BLaER1 treated with 17β-estradiol and CSF1 and Interleukin-3, amounts not matched to agents 10 nM and 100 nM (cell line): ENCODE results near the gene SLC5A2.

Source experiments
- H3K27ac ChIP-seq, 11 experiments: shearing (Covaris generic); formaldehyde crosslinking; 2 replicates each; pipeline ENCODE4 v1.8.1; 2022
- H3K27me3 ChIP-seq, 11 experiments: shearing (Covaris generic); formaldehyde crosslinking; 2 replicates each; pipeline ENCODE4 v1.8.1; 2022
- H3K36me3 ChIP-seq, 11 experiments: shearing (Covaris generic); formaldehyde crosslinking; 2 replicates each; pipeline ENCODE4 v1.8.1; 2022
- H3K4me1 ChIP-seq, 10 experiments: shearing (Covaris generic); formaldehyde crosslinking; 2 replicates each; pipeline ENCODE4 v1.8.1; 2022
- H3K4me2 ChIP-seq, 11 experiments: shearing (Covaris generic); formaldehyde crosslinking; 2 replicates each; pipeline ENCODE4 v1.8.1; 2022
- H3K4me3 ChIP-seq, 10 experiments: shearing (Covaris generic); formaldehyde crosslinking; 2 replicates each; pipeline ENCODE4 v1.8.1; 2022
- H3K9ac ChIP-seq, 11 experiments: shearing (Covaris generic); formaldehyde crosslinking; 2 replicates each; pipeline ENCODE4 v1.8.1; 2022
- H3K9me3 ChIP-seq, 11 experiments: shearing (Covaris generic); formaldehyde crosslinking; replicated peaks in 1 of 11; 2 replicates each; pipeline ENCODE4 v1.8.1; 2022
- H4K20me1 ChIP-seq, 11 experiments: shearing (Covaris generic); formaldehyde crosslinking; 2 replicates each; pipeline ENCODE4 v1.8.1; 2022
- Cebpa-rat ChIP-seq, 11 experiments: shearing (Covaris generic); IDR thresholded peaks; 2 replicates each; pipeline ENCODE4 v1.8.1; 2022

Gene SLC5A2

DNA sequence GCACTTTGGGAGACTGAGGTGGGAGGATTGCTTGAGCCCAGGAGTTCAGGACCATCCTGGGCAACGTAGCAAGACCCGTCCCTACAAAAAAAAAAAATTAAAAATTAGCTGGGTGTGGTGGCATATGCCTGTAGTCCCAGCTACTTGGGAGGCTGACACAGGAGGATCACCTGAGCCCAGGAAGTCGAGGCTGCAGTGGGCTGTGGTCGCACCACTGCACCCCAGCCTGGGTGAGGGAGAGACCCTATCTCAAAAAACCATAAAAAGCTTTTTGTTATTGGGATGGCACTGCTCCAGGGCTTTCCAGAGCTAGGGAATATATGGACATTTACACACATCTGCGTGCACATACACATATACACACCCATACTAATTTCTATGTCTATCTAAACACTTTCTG is 31.7 kb upstream of the SLC5A2 start:
- peak overlapping the region in 4 of 11 experiments; percentile 5 to 43 (median 24); a peak in 3 of 22 replicates for H3K4me2 ChIP-seq
- peaks cover 27 to 51% (median 45%) of the 10 kb centered on the region in 10 experiments for H3K4me1 ChIP-seq
- TF ChIP-seq Cebpa-rat (IDR thresholded peaks at IDR 0.05) = no peak
- H3K9ac ChIP-seq = no peak overlapping the region
- H3K36me3 ChIP-seq = peaks cover 0 to 10% (median 0%) of the 10 kb centered on the region in 11 experiments; a peak in 5 of 22 replicates
- peaks cover 13 to 56% (median 47%) of the 10 kb centered on the region in 11 experiments; a peak in 21 of 22 replicates for H4K20me1 ChIP-seq
- H3K27ac ChIP-seq = no peak overlapping the region
- H3K27me3 ChIP-seq = no peaks in the 10 kb centered on the region
- H3K9me3 ChIP-seq = peaks cover 2 to 5% (median 4%) of the 10 kb centered on the region in 11 experiments
- no peak overlapping the region for H3K4me3 ChIP-seq

DNA sequence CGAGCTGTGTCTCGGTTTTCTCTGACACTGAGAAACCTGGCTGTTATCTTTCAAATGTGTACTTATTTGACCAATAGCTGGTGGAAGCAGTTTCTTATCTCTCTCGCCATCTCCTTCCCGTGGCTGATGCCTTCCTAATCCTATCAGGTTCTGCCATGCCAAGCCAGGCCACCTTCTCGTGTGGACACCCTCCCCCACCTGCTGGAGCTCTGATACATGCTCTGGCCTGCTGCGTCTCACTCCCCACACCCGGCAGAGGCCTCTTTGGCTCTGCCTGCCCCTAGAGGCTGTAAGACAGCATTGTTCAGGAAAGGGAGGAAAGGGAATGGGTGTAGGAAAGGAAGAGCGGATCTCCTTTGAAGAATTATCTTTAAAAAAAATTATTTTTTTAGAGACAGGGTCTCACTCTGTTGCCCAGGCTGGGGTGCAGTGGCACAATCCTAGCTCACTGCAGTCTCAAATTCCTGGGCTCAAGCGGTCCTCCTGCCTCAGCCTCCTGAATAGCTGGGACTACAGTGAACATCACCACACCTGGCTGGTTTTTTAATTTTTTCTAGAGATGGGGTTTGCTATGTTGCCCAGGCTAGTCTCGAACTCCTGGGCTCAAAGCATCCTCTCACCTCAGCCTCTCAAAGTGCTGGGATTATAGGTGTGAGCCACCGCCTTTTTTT is 31.1 kb upstream of the SLC5A2 start:
- peak overlapping the region in 2 of 11 experiments; percentile 37 to 47; a peak in 1 of 22 replicates for H3K9ac ChIP-seq
- no peak overlapping the region for H3K27ac ChIP-seq

DNA sequence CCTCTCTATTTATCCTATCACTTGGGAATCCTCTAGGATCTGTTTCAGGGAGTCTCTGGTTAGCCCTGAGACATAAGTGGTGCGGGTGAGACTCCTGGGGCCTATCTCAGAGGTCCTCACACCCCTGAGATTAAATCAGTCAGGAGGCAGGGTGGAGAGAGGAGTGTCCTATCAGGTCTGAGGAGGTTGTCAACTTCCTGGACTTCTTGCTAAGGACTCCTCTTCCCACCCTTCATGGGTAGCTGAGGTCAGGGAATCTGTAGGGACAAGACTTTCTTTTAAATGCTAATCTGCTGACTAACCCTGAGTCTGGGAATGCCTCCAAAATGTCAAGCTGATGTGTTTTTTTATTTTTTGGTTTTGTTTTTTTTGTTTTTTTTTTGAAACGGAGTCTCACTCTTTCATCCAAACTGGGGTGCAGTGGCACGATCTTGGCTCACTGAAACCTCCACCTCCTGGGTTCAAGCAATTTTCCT is 30.3 kb upstream of the SLC5A2 start:
- no peak for TF ChIP-seq Cebpa-rat (IDR thresholded peaks at IDR 0.05)
- Histone ChIP-seq H3K4me2 (peak overlapping the region in 5 of 11 experiments; percentile 4 to 99 (median 32); a peak in 6 of 22 replicates), H3K9ac (peak overlapping the region in 4 of 11 experiments; percentile 9 to 47 (median 34); a peak in 4 of 22 replicates), H3K4me1 (peaks cover 42 to 66% (median 60%) of the 10 kb centered on the region in 10 experiments), H4K20me1 (peaks cover 27 to 70% (median 61%) of the 10 kb centered on the region in 11 experiments; a peak in 21 of 22 replicates), H3K27ac (peak overlapping the region in 5 of 11 experiments; percentile 1 to 47 (median 15); a peak in 5 of 22 replicates), H3K4me3 (no peak overlapping the region), H3K27me3 (no peaks in the 10 kb centered on the region), H3K9me3 (no peaks in the 10 kb centered on the region), H3K36me3 (peaks cover 0 to 20% (median 0%) of the 10 kb centered on the region in 11 experiments; a peak in 5 of 22 replicates)

More for the DNA sequence above, 31.1 kb upstream of the SLC5A2 start:
- H3K9me3 ChIP-seq = no peaks in the 10 kb centered on the region
- peak overlapping the region in 8 of 11 experiments; percentile 5 to 97 (median 34); a peak in 12 of 22 replicates for H3K4me2 ChIP-seq
- H3K4me3 ChIP-seq = no peak overlapping the region
- peaks cover 33 to 57% (median 51%) of the 10 kb centered on the region in 10 experiments for H3K4me1 ChIP-seq
- no peak for TF ChIP-seq Cebpa-rat (IDR thresholded peaks at IDR 0.05)
- no peaks in the 10 kb centered on the region for H3K27me3 ChIP-seq
- peaks cover 18 to 62% (median 53%) of the 10 kb centered on the region in 11 experiments; a peak in 21 of 22 replicates for H4K20me1 ChIP-seq
- peaks cover 0 to 13% (median 0%) of the 10 kb centered on the region in 11 experiments; a peak in 5 of 22 replicates for H3K36me3 ChIP-seq

DNA sequence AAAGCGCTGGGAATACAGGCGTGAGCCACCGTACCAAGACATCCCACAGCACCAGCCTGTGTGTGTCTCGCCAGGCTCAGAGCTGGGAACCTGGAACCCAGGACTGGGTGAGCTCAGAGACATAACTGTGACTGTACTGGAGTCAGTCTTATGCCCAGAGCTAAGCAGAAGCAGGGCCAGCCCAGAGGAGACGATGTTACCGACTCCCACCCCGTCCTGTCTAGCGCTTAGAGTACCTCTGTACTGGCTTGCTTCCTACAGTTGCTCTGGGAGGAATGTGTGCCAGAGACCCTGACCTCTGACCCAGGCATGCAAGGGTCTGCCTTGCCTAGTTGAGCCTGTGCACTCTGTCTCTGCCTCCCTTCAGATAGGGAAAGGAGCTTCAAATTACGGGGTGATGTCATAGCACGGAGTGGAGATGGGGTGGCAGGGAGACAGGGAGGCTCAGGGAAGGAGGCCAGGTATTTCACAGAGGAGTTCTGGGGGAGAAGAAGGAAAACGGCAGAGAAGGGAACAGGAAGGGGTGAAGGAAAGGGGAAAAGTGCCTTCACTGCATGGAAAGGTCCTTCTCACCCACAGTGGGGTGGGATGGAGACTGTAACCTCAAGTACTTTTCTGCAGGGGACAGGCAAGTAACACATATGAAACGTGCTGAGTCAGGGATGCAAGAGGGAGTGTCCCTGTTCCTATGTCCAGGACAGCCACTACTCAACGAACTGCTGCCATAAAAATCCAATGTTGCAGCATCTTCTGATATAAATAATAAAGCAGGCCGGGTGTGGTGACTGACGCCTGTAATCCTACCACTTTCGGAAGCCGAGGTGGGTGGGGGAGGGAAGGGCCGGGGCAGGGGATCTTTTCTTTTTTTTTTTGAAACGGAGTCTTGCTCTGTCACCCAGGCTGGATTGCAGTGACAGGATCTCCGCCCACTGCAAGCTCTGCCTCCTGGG is 29.4 kb upstream of the SLC5A2 start:
- Histone ChIP-seq H3K4me2 (peak overlapping the region in 5 of 11 experiments; percentile 36 to 99 (median 97); a peak in 10 of 22 replicates), H3K9me3 (no peaks in the 10 kb centered on the region), H3K4me3 (no peak overlapping the region), H4K20me1 (peaks cover 32 to 77% (median 69%) of the 10 kb centered on the region in 11 experiments; a peak in 21 of 22 replicates), H3K9ac (peak overlapping the region in 5 of 11 experiments; percentile 1 to 47 (median 35); a peak in 4 of 22 replicates), H3K27me3 (no peaks in the 10 kb centered on the region), H3K27ac (peak overlapping the region in 9 of 11 experiments; percentile 8 to 54 (median 18); a peak in 9 of 22 replicates), H3K36me3 (peaks cover 0 to 20% (median 0%) of the 10 kb centered on the region in 11 experiments; a peak in 5 of 22 replicates), H3K4me1 (peaks cover 49 to 69% (median 64%) of the 10 kb centered on the region in 10 experiments)
- no peak for TF ChIP-seq Cebpa-rat (IDR thresholded peaks at IDR 0.05)

- H3K4me3 ChIP-seq = peak overlapping the region in 1 of 10 experiments; percentile 3; a peak in 1 of 20 replicates
- H3K27ac ChIP-seq = peak overlapping the region in 1 of 11 experiments; percentile 8; a peak in 1 of 22 replicates
- peak overlapping the region in 6 of 11 experiments; percentile 2 to 40 (median 15); a peak in 4 of 22 replicates for H3K9ac ChIP-seq
- H3K36me3 ChIP-seq = peaks cover 0 to 20% (median 0%) of the 10 kb centered on the region in 11 experiments; a peak in 5 of 22 replicates
- TF ChIP-seq Cebpa-rat (IDR thresholded peaks at IDR 0.05) = no peak
- no peaks in the 10 kb centered on the region for H3K27me3 ChIP-seq
- no peaks in the 10 kb centered on the region for H3K9me3 ChIP-seq
- H3K4me1 ChIP-seq = peaks cover 57 to 77% (median 72%) of the 10 kb centered on the region in 10 experiments
- peaks cover 32 to 86% (median 69%) of the 10 kb centered on the region in 11 experiments; a peak in 21 of 22 replicates for H4K20me1 ChIP-seq
- peak overlapping the region; percentile 87 to 100 (median 97) for H3K4me2 ChIP-seq
Observed at GRCh38 chr16:31455601-31456314, 27.2 kb upstream of the SLC5A2 start.

DNA sequence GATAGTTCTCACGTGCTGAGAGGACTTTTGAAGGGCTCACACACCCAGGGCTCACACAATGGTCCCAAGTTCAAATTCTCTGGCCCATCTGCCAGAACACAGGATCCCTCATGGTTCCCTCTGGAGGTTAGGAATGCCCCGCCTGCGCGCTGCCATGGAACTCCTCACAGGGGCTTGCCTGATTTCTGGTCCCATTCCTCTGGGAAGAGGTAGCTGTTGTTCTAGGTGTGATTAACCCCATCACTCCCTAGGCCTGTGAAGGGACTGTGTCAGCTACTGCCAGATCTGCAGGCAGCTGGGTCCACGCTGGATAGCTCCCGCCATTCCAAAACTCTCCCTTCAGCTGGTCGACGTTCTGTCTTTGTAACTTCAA is 25.9 kb upstream of the SLC5A2 start:
- H3K4me3 ChIP-seq = peak overlapping the region; percentile 71 to 89 (median 80); a peak in 18 of 20 replicates
- H3K4me1 ChIP-seq = peaks cover 56 to 81% (median 71%) of the 10 kb centered on the region in 10 experiments
- TF ChIP-seq Cebpa-rat (IDR thresholded peaks at IDR 0.05) = no peak
- H3K27me3 ChIP-seq = no peaks in the 10 kb centered on the region
- H3K9me3 ChIP-seq = no peaks in the 10 kb centered on the region
- H3K36me3 ChIP-seq = peaks cover under 1 to 24% (median 6%) of the 10 kb centered on the region in 11 experiments; a peak in 20 of 22 replicates
- H3K27ac ChIP-seq = peak overlapping the region in 1 of 11 experiments; percentile 100; a peak in 1 of 22 replicates
- peaks cover 32 to 86% (median 62%) of the 10 kb centered on the region in 11 experiments; a peak in 21 of 22 replicates for H4K20me1 ChIP-seq
- peak overlapping the region; percentile 87 to 100 (median 97) for H3K4me2 ChIP-seq
- peak overlapping the region; percentile 10 to 100 (median 99); a peak in 18 of 22 replicates for H3K9ac ChIP-seq

DNA sequence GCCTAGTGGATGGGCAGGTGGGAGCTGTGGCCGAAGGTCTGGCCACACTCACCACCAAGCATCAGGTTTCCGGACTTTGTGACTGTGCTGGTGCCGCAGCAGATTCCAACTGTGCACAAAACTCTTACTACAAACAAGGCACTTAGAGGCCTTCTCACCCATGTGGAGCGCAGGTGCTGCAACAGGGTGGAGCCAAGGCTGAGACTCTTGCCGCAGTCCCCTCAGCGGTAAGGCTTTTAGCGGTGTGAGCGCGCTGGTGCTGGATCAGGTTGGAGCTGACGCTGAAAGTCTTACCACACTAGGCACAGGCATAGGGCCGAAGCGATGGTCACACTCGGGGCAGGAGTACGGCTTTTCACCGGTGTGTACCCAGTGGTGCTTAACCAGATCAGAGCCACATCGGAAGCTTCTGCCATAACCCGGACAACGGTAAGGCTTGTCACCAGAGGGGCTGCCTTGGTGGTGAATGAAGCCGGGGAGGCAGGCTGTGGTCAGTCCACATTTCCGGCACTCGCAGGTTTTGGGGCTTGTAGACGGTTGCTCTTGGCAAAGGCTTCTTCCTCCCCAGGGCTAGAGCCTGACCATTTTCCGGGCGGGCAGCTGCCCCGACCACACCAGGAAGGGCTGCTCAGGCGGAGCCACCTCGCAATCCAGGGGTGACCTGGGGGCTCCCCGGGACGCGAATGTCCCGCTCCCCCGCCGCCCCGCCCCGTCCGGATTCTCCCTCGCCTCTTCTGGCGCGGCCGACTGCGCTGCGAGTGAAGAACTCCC is 24.7 kb upstream of the SLC5A2 start:
- Histone ChIP-seq H3K4me1 (peaks cover 52 to 79% (median 66%) of the 10 kb centered on the region in 10 experiments), H3K9me3 (no peaks in the 10 kb centered on the region)

More for the DNA sequence above, 24.7 kb upstream of the SLC5A2 start:
- peak overlapping the region; percentile 87 to 100 (median 97) for H3K4me2 ChIP-seq
- H3K4me3 ChIP-seq = peak overlapping the region; percentile 71 to 89 (median 80)
- H3K36me3 ChIP-seq = peaks cover 10 to 37% (median 19%) of the 10 kb centered on the region in 11 experiments; a peak in 21 of 22 replicates
- peak overlapping the region; percentile 97 to 100 (median 100) for H3K27ac ChIP-seq
- H3K27me3 ChIP-seq = no peaks in the 10 kb centered on the region
- peak overlapping the region; percentile 94 to 100 (median 99) for H3K9ac ChIP-seq
- peaks cover 32 to 75% (median 51%) of the 10 kb centered on the region in 11 experiments; a peak in 21 of 22 replicates for H4K20me1 ChIP-seq
- TF ChIP-seq Cebpa-rat (IDR thresholded peaks at IDR 0.05) = no peak
